GM10266 (cell line): ENCODE measurements around the gene GCA.

Experiments used
- DNase-seq: peaks from one replicate; pipeline ENCODE4 v3.0.0; 2012; ENCODE audit errors: extremely low spot score
- TF ChIP-seq, protein P1 (sequence below): IDR thresholded peaks from 2 replicates; pipeline ENCODE4 v1.5.1; 2012; ENCODE audit warnings: mild to moderate bottlenecking, low read depth; ENCODE audit not compliant: control insufficient read depth, insufficient read depth; ENCODE audit errors: missing control alignments

GCA gene

DNA sequence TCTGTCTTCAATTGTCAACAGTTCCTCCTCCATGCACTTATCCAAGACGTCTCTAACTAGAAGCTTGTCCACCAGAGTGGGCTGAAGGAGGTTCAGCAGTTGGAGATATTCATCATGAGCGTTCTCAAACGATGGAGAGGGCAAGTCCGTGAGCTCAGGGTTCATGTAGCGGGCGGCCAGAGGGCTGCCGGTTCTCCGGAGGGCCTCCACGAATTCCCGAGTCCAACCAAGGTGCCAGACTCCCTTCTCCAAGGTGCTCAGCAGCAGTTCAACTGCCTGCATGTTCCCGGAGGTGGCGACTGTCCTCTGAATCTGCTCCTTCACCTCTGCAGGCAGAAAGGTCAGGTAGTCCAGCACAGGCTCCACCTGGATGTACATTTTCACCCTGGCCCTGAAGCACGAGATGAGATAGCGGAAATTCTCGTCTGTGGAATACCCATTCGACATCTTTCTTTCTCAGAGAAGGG lies 26.0 kb upstream of the GCA start:
- TF ChIP-seq, protein P1, sequence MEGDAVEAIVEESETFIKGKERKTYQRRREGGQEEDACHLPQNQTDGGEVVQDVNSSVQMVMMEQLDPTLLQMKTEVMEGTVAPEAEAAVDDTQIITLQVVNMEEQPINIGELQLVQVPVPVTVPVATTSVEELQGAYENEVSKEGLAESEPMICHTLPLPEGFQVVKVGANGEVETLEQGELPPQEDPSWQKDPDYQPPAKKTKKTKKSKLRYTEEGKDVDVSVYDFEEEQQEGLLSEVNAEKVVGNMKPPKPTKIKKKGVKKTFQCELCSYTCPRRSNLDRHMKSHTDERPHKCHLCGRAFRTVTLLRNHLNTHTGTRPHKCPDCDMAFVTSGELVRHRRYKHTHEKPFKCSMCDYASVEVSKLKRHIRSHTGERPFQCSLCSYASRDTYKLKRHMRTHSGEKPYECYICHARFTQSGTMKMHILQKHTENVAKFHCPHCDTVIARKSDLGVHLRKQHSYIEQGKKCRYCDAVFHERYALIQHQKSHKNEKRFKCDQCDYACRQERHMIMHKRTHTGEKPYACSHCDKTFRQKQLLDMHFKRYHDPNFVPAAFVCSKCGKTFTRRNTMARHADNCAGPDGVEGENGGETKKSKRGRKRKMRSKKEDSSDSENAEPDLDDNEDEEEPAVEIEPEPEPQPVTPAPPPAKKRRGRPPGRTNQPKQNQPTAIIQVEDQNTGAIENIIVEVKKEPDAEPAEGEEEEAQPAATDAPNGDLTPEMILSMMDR, result no peak
- DNase-seq, result peak; percentile 42

DNA sequence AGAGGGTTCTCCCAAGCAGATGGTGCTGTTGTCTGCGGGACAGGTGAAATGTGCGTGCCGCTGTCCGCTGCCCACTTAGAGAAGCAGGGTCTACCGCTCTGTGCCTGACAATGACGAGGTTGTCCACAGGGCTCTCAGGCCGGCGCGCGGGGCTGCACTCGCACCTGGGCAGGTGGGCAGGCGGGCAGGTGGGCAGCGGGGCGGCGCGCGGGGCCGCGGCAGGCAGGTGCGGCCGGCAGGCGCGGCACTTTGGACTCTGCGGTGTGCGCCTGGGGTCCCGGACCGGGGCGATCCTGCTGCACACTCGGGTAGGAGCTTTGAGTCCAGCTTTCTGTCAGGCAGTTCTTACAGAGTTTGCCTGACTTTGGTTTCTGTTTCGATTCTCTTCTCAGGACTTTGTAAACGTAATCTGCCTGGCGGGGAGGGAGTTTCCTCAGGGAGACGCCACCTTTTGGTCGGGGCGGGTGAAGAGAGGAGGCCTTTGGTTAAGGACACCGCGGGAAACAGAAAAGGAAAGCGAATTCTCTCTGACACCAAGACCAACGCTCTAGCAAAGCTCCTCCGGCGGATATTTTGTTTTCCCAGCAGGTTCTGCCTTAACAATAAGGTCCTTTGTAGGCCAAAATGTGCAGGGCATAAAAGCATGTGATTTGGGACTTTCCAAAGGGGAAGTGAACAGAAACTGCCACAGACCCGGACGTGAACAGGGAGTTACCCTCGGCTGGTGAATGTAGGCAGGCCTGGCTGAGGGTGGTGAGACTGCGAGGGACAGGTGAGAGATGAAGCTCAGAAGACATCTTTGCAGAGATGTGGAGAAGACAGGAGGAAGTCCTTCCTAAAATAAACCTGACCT lies 25.4 kb upstream of the GCA start, which contains the start of gene IFIH1:
IFIH1 (minus strand) TSS at position 357 of the 853 bp plus-strand sequence. CDS start 377 bp downstream, outside the sequence.
- peak; percentile 90 for DNase-seq
- TF ChIP-seq, protein P1, result peak; percentile 37

DNA sequence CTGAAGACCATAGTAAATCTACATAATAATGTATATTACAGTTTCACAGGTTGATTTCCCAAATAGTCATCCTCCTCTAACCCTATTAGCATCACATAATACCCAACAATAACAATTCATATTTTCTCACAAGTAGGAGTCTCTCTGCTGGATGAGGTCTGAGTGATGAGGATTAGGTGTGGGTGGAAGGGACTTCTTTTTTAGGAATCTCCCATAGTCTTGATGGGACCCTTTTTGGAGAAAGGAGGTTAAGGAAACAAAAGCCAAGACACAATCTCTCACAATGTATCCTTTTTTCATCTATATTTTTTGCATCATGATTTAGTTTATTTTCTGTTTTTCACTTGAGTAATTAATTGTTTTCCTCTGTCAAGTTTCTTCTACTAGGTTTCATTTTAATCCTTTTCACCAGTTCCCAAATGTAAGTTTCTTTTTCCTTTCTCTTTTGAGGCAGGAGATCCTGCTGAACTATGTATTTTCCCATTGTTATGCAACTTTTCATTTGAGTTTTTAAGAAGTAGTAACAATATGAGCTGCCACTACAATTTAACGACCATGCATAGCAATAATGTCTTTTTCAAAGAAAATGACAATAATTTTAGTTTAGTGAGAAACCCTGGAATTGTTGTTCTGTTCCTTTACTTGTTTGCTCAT lies 22.9 kb upstream of the GCA start:
- DNase-seq, result no peak
- TF ChIP-seq, protein P1, result no peak

DNA sequence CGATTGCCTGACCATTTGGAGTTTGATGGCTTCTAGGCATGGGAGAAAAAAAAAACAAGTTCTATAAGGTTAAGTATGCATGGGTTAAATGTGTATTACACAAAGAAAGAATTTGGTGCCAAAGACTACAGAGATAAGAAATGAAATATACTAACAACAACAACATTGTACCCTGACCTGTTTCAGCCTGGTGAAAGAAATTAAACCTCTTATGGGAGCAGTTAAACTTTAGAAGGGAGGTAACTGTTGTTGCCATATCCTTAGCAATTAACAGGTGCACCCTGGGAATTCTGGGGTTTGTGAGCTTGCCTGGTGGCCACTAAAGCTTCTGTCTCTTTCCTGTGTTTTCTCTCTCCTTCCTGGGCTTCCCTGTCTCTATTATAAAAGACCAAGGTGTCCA lies 19.0 kb upstream of the GCA start:
- DNase-seq, result no peak
- TF ChIP-seq, protein P1, result no peak

DNA sequence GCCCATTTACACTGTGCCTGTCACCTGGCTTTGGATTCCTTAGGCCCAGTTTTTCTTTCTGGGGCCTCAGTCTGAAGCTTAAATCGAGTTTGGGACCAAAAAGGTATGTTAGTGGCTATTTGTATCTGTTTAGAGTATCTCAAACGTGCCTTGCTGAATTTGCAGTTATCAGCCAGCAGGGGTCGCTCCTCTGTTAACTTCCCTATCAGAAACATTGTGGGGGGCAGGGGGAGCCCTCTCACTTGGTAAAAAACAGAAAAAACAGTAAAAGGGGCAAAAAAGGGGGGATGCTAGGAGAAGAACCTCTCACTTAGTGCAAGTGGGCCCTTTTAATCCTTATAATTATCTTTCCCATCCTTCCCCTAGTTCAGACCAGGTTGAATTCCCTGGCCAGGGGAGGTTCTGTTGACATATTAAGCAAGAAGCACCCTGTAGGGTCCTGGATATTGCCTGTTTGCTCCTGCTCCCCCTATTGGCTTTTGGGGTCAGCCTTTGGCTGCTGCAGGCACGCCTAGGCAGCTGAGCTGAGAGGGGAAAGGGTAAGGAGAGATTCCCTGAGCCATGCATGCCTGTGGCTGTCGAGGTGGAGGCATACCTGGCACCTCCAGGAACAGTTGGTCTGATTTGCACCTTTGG lies 16.7 kb upstream of the GCA start:
- TF ChIP-seq, protein P1, result peak; percentile 56
- no peak for DNase-seq

DNA sequence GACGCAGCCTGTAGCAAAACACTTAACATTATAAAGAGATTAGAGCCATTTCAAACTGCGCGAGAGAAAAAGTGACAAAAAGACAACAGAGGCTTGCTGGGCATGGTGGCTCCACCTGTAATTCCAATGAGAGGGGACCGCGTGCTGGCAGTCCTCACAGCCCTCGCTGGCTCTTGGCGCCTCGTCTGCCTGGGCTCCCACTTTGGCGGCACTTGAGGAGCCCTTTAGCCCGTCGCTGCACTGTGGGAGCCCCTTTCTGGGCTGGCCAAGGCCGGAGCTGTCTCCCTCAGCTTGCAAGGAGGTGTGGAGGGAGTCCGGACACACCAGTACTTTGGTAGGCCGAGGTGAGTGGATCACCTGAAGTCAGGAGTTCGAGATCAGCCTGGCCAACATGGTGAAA lies 16.1 kb upstream of the GCA start:
- no peak for DNase-seq
- TF ChIP-seq, protein P1, result no peak
